HG03342 (cell line): ENCODE results near the gene LCN6.

Source experiments
- ATAC-seq: cut with Tn5 transposase; IDR thresholded peaks from one replicate; pipeline ENCODE4 v1.9.1; 2021; ENCODE audit warnings: mild to moderate bottlenecking, moderate library complexity; ENCODE audit not compliant: unreplicated experiment

Gene LCN6

DNA sequence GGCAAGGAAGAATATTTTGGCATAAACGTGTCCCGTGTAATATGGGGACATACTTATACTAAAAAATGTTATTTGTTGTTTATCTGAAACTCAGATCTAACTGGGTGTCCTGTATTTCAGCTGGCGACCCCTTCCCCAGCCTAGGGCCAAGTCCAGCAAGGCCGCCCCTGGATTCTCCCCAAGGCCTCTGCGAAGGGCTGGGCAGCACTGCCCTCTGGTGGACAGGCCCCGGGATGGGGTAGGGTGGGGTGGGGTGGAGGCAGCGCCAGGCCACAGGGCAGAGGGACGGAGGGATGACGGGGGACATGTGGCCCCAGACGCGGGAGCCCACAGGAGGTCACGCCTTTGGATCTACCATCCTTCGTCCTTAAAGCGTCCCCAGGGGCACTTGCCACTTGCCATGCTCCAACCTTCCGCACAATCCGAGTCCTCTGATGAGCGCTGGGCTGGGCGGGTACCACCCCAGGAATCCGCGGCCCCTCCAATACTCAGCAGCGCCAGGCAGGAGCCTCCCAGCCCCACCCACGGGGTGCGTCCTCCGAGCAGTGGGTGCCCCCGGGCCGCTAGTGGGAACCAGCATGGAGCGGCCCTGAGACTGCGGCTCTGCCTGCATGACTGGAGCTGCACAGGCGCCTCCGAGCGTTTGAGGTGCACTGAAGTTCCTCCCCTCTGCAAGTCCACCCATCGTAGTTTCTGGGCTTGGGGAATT, 54.0 kb downstream of the LCN6 start:
- no peak for ATAC-seq
